ENCODE measurements around the gene TMPRSS12.
"Not testable (repeated sequence)": the region's sequence is repeated elsewhere in the genome, so short reads cannot be mapped to it uniquely, and the experiment has no call there.

DNA sequence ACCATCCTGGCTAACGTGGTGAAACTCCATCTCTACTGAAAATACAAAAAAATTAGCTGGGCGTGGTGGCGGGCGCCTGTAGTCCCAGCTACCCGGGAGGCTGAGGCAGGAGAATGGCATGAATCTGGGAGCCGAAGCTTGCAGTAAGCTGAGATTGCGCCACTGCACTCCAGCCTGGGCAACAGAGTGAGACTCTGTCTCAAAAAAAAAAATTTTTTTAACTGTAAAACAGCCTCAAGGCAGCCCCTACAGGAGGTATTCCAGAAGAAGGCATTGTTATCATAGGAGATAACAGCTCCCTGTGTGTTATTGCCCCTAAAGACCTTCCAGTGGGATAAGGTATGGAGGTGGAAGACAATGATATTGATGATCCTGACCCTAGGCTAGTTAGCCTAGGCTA lies 27.8 kb upstream of the TMPRSS12 start:
- TF ChIP-seq, protein P1, sequence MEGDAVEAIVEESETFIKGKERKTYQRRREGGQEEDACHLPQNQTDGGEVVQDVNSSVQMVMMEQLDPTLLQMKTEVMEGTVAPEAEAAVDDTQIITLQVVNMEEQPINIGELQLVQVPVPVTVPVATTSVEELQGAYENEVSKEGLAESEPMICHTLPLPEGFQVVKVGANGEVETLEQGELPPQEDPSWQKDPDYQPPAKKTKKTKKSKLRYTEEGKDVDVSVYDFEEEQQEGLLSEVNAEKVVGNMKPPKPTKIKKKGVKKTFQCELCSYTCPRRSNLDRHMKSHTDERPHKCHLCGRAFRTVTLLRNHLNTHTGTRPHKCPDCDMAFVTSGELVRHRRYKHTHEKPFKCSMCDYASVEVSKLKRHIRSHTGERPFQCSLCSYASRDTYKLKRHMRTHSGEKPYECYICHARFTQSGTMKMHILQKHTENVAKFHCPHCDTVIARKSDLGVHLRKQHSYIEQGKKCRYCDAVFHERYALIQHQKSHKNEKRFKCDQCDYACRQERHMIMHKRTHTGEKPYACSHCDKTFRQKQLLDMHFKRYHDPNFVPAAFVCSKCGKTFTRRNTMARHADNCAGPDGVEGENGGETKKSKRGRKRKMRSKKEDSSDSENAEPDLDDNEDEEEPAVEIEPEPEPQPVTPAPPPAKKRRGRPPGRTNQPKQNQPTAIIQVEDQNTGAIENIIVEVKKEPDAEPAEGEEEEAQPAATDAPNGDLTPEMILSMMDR (conservative IDR thresholded peaks at IDR 0.05; ENCODE audit: low read depth, low read length) = not testable (repeated sequence)
- not testable (repeated sequence) for TF ChIP-seq EZH2 (IDR thresholded peaks at IDR 0.05; ENCODE audit: borderline replicate concordance, low read depth, low read length, poor library complexity, severe bottlenecking)
